Sigmoid colon (tissue), 7 donors: ENCODE results near the gene IGSF9. TPM values are rescaled to one million over a fixed set of nuclear protein-coding genes. Genes with fewer than 3 reads are reported as not detected.
"Not testable (repeated sequence)": the region's sequence is repeated elsewhere in the genome, so short reads cannot be mapped to it uniquely, and the experiment has no call there.

Experiments used
- DNase-seq: peaks from one replicate; pipeline ENCODE4 v3.0.0-alpha.2; 2019
- H3K27ac ChIP-seq, 4 donors: fragments of 200-600 bp; sonication (generic); one replicate each; pipeline ENCODE4 v1.5.1; 2016 to 2019; ENCODE audit warnings: mild to moderate bottlenecking in 1 of 4
- H3K27me3 ChIP-seq, 3 donors: fragments of 200-600 bp; sonication (generic); one replicate each; pipeline ENCODE4 v1.5.1; 2019; ENCODE audit warnings: mild to moderate bottlenecking in 1 of 3
- H3K36me3 ChIP-seq, 4 donors: fragments of 200-600 bp; sonication (generic); one replicate each; pipeline ENCODE4 v1.5.1; 2016 to 2019
- H3K4me1 ChIP-seq, 4 donors: fragments of 200-600 bp; sonication (generic); one replicate each; pipeline ENCODE4 v1.5.1; 2017 to 2019
- H3K4me3 ChIP-seq, 4 donors: fragments of 200-600 bp; sonication (generic); one replicate each; pipeline ENCODE4 v1.5.1; 2017 to 2019; ENCODE audit warnings: mild to moderate bottlenecking in 2 of 4, moderate library complexity in 1 of 4
- H3K9me3 ChIP-seq, 4 donors: fragments of 200-600 bp in 3 of 4; sonication (generic) in 3 of 4; one replicate each; pipeline versions ENCODE4 v1.5.1 to v1.6.1; 2013 to 2019
- CTCF ChIP-seq, 4 experiments: fragments of 450-650 bp in 3 of 4; fragments of 200-600 bp in 1 of 4; IDR thresholded peaks; one replicate each; pipeline ENCODE4 v1.5.1; 2016 to 2019; ENCODE audit warnings: antibody characterized with exemption in 4 of 4, mild to moderate bottlenecking in 3 of 4, moderate library complexity in 2 of 4
- EP300 ChIP-seq, 4 donors: sonication (generic); formaldehyde crosslinking; IDR thresholded peaks; one replicate each; pipeline ENCODE4 v1.6.1; 2017; ENCODE audit warnings: antibody characterized with exemption in 4 of 4
- POLR2A ChIP-seq, 2 donors: fragments of 450-650 bp; IDR thresholded peaks; one replicate each; pipeline ENCODE4 v1.6.1; 2016; ENCODE audit warnings: antibody characterized with exemption in 2 of 2, mild to moderate bottlenecking in 2 of 2, moderate library complexity in 2 of 2
- POLR2AphosphoS5 ChIP-seq, 4 donors: sonication (generic); formaldehyde crosslinking; IDR thresholded peaks; one replicate each; pipeline ENCODE4 v1.6.1; 2017; ENCODE audit warnings: antibody characterized with exemption in 4 of 4
- WGBS, 2 donors: extraction: QIAGEN DNeasy Blood & Tissue Kit; methylation state at CpG; one replicate each; pipeline ENCODE4 v1.1.7; 2013; 5-methylcytosine and 5-hydroxymethylcytosine counted together
- intact Hi-C: fragments of 100-400 bp; cut with DNase I; formaldehyde crosslinking; loops from one replicate; pipeline ENCODE4 v1.15.1; 2023
- polyA plus RNA-seq, 3 donors: library from polyadenylated mRNA; stranded (reverse); fragments of 200-250 nt; gene quantifications; one replicate each; pipeline ENCODE4 v1.2.3, GENCODE V29; 2013
- total RNA-seq, 4 donors: library from RNA; depleted of rRNA; stranded (reverse); fragments of >200 nt; gene quantifications; one replicate each; pipeline ENCODE4 v1.1.0, GENCODE V29; 2016
- donor health status: healthy with polysubstance abuse.
- donor health status: Bipolar disorder and iron deficiency.
- donor health status: healthy.

IGSF9 gene
- total and polyA plus RNA-seq, 7 donors: under 0.01 to 16.3 (median 9.2) TPM; not detected in 3

GRCh38 chr1:159913451-159914192 lies 31.8 kb downstream of the IGSF9 start:
- H3K9me3 ChIP-seq: no peaks in the 10 kb centered on the region
- 18 to 68% methylated on average over 5 of the region's 5 CpGs for WGBS, 2 donors
- H3K4me3 ChIP-seq: no peak overlapping the region
- peak; percentile 57 for DNase-seq
- no peak overlapping the region for H3K27ac ChIP-seq
- H3K36me3 ChIP-seq: peaks cover 3 to 16% (median 11%) of the 10 kb centered on the region in 4 donors
- intact Hi-C loops: no loop called here
- H3K4me1 ChIP-seq: peaks cover 0 to 20% (median 12%) of the 10 kb centered on the region in 4 donors
- no peaks in the 10 kb centered on the region for H3K27me3 ChIP-seq
- no peak for TF ChIP-seq EP300 (IDR thresholded peaks at IDR 0.05)
- no peak for TF ChIP-seq POLR2A (IDR thresholded peaks at IDR 0.05)
- TF ChIP-seq POLR2AphosphoS5 (IDR thresholded peaks at IDR 0.05): no peak
- TF ChIP-seq CTCF (IDR thresholded peaks at IDR 0.05): no peak

GRCh38 chr1:159911326-159912070 lies 33.9 kb downstream of the IGSF9 start:
- Histone ChIP-seq H3K9me3 (no peaks in the 10 kb centered on the region), H3K4me3 (no peak overlapping the region), H3K27ac (peak overlapping the region in 3 of 4 donors; percentile 19 to 47 (median 25)), H3K27me3 (no peaks in the 10 kb centered on the region), H3K36me3 (no peaks in the 10 kb centered on the region), H3K4me1 (peaks cover 0 to 10% (median 7%) of the 10 kb centered on the region in 4 donors)
- no peak for TF ChIP-seq POLR2AphosphoS5 (IDR thresholded peaks at IDR 0.05)
- no peak for TF ChIP-seq POLR2A (IDR thresholded peaks at IDR 0.05)
- TF ChIP-seq CTCF (IDR thresholded peaks at IDR 0.05): no peak
- no peak for TF ChIP-seq EP300 (IDR thresholded peaks at IDR 0.05)
- no peak for DNase-seq
- 69 to 81% methylated on average over 6 of the region's 6 CpGs for WGBS, 2 donors
- intact Hi-C loops: no loop called here

GRCh38 chr1:159908031-159908940 lies 37.1 kb downstream of the IGSF9 start:
- Histone ChIP-seq H3K27ac (no peak overlapping the region), H3K36me3 (no peaks in the 10 kb centered on the region), H3K4me3 (no peak overlapping the region), H3K4me1 (peaks cover 0 to 3% (median 0%) of the 10 kb centered on the region in 4 donors), H3K9me3 (no peaks in the 10 kb centered on the region), H3K27me3 (no peaks in the 10 kb centered on the region)
- 86 to 90% methylated on average over 9 of the region's 9 CpGs for WGBS, 2 donors
- peak; percentile 51 for DNase-seq
- intact Hi-C loops: no loop called here
- TF ChIP-seq POLR2AphosphoS5 (IDR thresholded peaks at IDR 0.05) (no peak), CTCF (IDR thresholded peaks at IDR 0.05) (no peak)

- TF ChIP-seq CTCF (IDR thresholded peaks at IDR 0.05): no peak
- TF ChIP-seq EP300 (IDR thresholded peaks at IDR 0.05): no peak
- no peak for TF ChIP-seq POLR2A (IDR thresholded peaks at IDR 0.05)
- TF ChIP-seq POLR2AphosphoS5 (IDR thresholded peaks at IDR 0.05): no peak
- 21 to 67% methylated on average over 1 of the region's 1 CpG for WGBS, 2 donors
- intact Hi-C loops: no loop called here
- no peaks in the 10 kb centered on the region for H3K27me3 ChIP-seq
- DNase-seq: no peak
- no peaks in the 10 kb centered on the region for H3K36me3 ChIP-seq
- H3K27ac ChIP-seq: no peak overlapping the region
- no peaks in the 10 kb centered on the region for H3K4me1 ChIP-seq
- no peak overlapping the region for H3K4me3 ChIP-seq
- no peaks in the 10 kb centered on the region for H3K9me3 ChIP-seq
These were observed 38.5 kb downstream of the IGSF9 start for GRCh38 chr1:159906960-159907359.

- H3K27ac ChIP-seq: not testable (repeated sequence)
- DNase-seq: peak; percentile 40
- 75 to 79% methylated on average over 3 of the region's 3 CpGs for WGBS, 2 donors
These were observed 41.4 kb downstream of the IGSF9 start for GRCh38 chr1:159904036-159904435.

More at GRCh38 chr1:159904036-159904435, 41.4 kb downstream of the IGSF9 start:
- H3K36me3 ChIP-seq, H3K27me3 ChIP-seq, H3K9me3 ChIP-seq, H3K4me3 ChIP-seq, intact Hi-C loops: not testable (repeated sequence)
- H3K4me1 ChIP-seq: peaks cover 0 to 11% (median 9%) of the 10 kb centered on the region in 4 donors
